ENCODE measurements around the gene TGFB3.
"Not testable (repeated sequence)": the region's sequence is repeated elsewhere in the genome, so short reads cannot be mapped to it uniquely, and the experiment has no call there.

GRCh38 chr14:76009627-76010026 lies 27.8 kb upstream of the TGFB3 start:
- TF ChIP-seq POLR2A (IDR thresholded peaks at IDR 0.05; ENCODE audit: borderline replicate concordance, extremely low read depth, insufficient read depth, insufficient read length); ZFX (IDR thresholded peaks at IDR 0.05); FOSL1 (IDR thresholded peaks at IDR 0.05; ENCODE audit: low read depth); RAD21 (IDR thresholded peaks at IDR 0.05; ENCODE audit: low read depth): not testable (repeated sequence)
- TF ChIP-seq, protein P1, sequence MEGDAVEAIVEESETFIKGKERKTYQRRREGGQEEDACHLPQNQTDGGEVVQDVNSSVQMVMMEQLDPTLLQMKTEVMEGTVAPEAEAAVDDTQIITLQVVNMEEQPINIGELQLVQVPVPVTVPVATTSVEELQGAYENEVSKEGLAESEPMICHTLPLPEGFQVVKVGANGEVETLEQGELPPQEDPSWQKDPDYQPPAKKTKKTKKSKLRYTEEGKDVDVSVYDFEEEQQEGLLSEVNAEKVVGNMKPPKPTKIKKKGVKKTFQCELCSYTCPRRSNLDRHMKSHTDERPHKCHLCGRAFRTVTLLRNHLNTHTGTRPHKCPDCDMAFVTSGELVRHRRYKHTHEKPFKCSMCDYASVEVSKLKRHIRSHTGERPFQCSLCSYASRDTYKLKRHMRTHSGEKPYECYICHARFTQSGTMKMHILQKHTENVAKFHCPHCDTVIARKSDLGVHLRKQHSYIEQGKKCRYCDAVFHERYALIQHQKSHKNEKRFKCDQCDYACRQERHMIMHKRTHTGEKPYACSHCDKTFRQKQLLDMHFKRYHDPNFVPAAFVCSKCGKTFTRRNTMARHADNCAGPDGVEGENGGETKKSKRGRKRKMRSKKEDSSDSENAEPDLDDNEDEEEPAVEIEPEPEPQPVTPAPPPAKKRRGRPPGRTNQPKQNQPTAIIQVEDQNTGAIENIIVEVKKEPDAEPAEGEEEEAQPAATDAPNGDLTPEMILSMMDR (IDR thresholded peaks at IDR 0.05 in 2 of 3, conservative IDR thresholded peaks at IDR 0.05 in 1 of 3; ENCODE audit: borderline replicate concordance in 1 of 3, insufficient read depth in 1 of 3, low read depth in 2 of 3, low read length in 2 of 3), result not testable (repeated sequence)
